MM.1S (cell line): Measurements from ENCODE around the gene SNX9.

ENCODE experiments used
- EZH2phosphoT487 ChIP-seq: fragments of 300-600 bp; sonication (generic); IDR thresholded peaks from 2 replicates; pipeline ENCODE4 v1.6.1; 2018; ENCODE audit warnings: antibody characterized with exemption, low read length
- TF ChIP-seq, protein P1 (sequence below): fragments of 300-600 bp; sonication (generic); IDR thresholded peaks from 2 replicates; pipeline ENCODE4 v1.5.1; 2016; ENCODE audit warnings: antibody characterized with exemption, low read length, mixed read lengths

DNA sequence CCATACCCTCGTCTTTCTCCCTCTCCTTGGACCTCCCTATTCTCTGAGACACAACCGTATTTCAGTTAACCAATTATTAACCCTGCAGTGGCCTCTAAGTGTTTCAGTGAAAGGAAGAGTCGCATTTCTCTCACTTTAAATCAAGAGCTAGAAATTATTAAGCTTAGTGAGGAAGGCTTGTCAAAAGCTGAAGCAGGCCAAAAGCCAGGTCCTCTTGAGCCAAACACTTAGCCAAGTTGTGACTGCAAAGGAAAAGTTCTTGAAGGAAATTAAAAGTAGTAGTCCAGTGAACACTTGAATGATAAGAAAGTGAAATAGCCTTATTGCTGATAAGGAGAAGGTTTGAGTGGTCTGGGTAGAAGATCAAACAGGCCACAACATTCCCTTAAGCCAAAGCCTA lies 58.3 kb downstream of the SNX9 start:
- TF ChIP-seq, protein P1, sequence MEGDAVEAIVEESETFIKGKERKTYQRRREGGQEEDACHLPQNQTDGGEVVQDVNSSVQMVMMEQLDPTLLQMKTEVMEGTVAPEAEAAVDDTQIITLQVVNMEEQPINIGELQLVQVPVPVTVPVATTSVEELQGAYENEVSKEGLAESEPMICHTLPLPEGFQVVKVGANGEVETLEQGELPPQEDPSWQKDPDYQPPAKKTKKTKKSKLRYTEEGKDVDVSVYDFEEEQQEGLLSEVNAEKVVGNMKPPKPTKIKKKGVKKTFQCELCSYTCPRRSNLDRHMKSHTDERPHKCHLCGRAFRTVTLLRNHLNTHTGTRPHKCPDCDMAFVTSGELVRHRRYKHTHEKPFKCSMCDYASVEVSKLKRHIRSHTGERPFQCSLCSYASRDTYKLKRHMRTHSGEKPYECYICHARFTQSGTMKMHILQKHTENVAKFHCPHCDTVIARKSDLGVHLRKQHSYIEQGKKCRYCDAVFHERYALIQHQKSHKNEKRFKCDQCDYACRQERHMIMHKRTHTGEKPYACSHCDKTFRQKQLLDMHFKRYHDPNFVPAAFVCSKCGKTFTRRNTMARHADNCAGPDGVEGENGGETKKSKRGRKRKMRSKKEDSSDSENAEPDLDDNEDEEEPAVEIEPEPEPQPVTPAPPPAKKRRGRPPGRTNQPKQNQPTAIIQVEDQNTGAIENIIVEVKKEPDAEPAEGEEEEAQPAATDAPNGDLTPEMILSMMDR = no peak
- TF ChIP-seq EZH2phosphoT487 = no peak
